Measurements from ENCODE around the gene UPF2. TPM values are rescaled to one million over a fixed set of nuclear protein-coding genes. Genes with fewer than 3 reads are reported as not detected.

The UPF2 gene
- total RNA-seq, 3 donors from 2014 or later = 20.6 to 36.8 (median 22.3) TPM

- ATAC-seq (no peak), DNase-seq (no peak)
- Histone ChIP-seq H3K9me3 (no peaks in the 10 kb centered on the region), H3K4me1 (ENCODE audit: low read depth) (no peaks in the 10 kb centered on the region), H3K36me3 (ENCODE audit: low read depth) (no peaks in the 10 kb centered on the region), H3K4me3 (no peak overlapping the region)
- no peak for TF ChIP-seq CTCF (IDR thresholded peaks at IDR 0.05)
- intact Hi-C loops (cut with DNase I, micrococcal nuclease) = no loop called here
Measured at GRCh38 chr10:11898033-11898371, 144.6 kb downstream of the UPF2 start.

- ATAC-seq (no peak), DNase-seq (no peak)
- Histone ChIP-seq H3K4me3 (no peak overlapping the region), H3K36me3 (ENCODE audit: low read depth) (no peaks in the 10 kb centered on the region), H3K9me3 (no peaks in the 10 kb centered on the region), H3K4me1 (ENCODE audit: low read depth) (no peaks in the 10 kb centered on the region)
- TF ChIP-seq CTCF (IDR thresholded peaks at IDR 0.05) = no peak
- intact Hi-C loops (cut with DNase I, micrococcal nuclease) = no loop called here
Measured at GRCh38 chr10:11896549-11897200, 145.9 kb downstream of the UPF2 start.

GRCh38 chr10:11895598-11895997 lies 147.0 kb downstream of the UPF2 start:
- ATAC-seq (no peak), DNase-seq (no peak)
- TF ChIP-seq CTCF (IDR thresholded peaks at IDR 0.05) = no peak
- intact Hi-C loops (cut with DNase I, micrococcal nuclease) = no loop called here
- H3K9me3 ChIP-seq = no peaks in the 10 kb centered on the region
- no peaks in the 10 kb centered on the region for H3K4me1 ChIP-seq (ENCODE audit: low read depth)
- H3K4me3 ChIP-seq = no peak overlapping the region
- no peaks in the 10 kb centered on the region for H3K36me3 ChIP-seq (ENCODE audit: low read depth)

- Histone ChIP-seq H3K36me3 (ENCODE audit: low read depth) (no peaks in the 10 kb centered on the region), H3K4me3 (no peak overlapping the region), H3K4me1 (ENCODE audit: low read depth) (no peaks in the 10 kb centered on the region), H3K9me3 (no peaks in the 10 kb centered on the region)
- DNase-seq = no peak
- no peak for TF ChIP-seq CTCF (IDR thresholded peaks at IDR 0.05)
- no peak for ATAC-seq
- intact Hi-C loops (cut with DNase I, micrococcal nuclease) = no loop called here
Measured at GRCh38 chr10:11895108-11895466, 147.5 kb downstream of the UPF2 start.

DNA sequence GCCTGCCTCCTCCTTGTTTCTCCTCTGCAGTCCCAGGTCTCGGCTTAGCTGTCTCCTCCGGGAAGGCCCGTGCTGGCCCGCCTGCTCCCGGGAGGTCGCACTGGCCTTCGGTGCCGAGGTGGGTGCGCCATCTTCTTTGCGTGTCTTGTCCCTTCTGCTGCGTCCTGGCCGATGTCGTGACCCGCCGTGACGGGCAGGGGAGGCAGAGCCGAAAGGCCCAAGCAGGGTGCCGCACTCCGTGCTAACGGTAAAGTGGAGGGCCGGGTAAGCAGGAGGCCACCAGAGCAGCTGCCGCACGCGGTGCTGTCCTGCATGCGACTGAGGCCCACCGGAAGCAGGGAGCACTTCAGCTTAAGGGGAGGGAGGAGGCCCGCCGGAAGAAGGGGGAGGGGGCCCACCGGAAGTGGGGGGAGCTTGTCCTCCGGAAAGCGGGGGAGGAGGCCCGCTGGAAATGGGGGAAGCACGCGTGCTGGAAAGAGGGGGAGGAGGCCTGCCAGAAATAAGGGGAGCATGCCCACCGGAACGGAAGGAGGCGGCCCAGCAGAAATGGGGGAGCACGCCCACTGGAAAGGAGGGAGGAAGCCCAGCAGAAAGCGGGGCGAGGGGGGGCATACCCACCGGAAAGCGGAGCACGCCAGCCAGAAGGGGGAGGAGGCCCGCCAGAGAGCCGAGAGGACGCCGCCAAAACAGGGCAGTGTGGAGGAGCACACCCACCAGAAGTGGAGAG lies 148.1 kb downstream of the UPF2 start:
- DNase-seq (no peak), ATAC-seq (no peak)
- Histone ChIP-seq H3K9me3 (no peaks in the 10 kb centered on the region), H3K4me3 (no peak overlapping the region), H3K4me1 (ENCODE audit: low read depth) (no peaks in the 10 kb centered on the region), H3K36me3 (ENCODE audit: low read depth) (no peaks in the 10 kb centered on the region)
- no peak for TF ChIP-seq CTCF (IDR thresholded peaks at IDR 0.05)
- intact Hi-C loops (cut with DNase I, micrococcal nuclease) = no loop called here

Measured in mucosa of descending colon (tissue), 3 donors.